Forelimb muscle (tissue), 1 donor: ENCODE measurements around the gene ATXN7L3. TPM values are rescaled to one million over a fixed set of nuclear protein-coding genes. Genes with fewer than 3 reads are reported as not detected.

Source experiments
- DNase-seq: peaks from one replicate; pipeline ENCODE4 v3.0.0-alpha.2; 2013; ENCODE audit warnings: low read depth
- polyA plus RNA-seq: library from polyadenylated mRNA; unstranded; fragments of 120-200 nt; gene quantifications from one replicate; pipeline ENCODE4 v1.2.1, GENCODE V29; 2013; ENCODE audit not compliant: insufficient read length

Gene ATXN7L3
- polyA plus RNA-seq, 1 donor = 54.2 TPM

- no peak for DNase-seq
Measured at GRCh38 chr17:44218344-44219107, 18.8 kb upstream of the ATXN7L3 start.

DNA sequence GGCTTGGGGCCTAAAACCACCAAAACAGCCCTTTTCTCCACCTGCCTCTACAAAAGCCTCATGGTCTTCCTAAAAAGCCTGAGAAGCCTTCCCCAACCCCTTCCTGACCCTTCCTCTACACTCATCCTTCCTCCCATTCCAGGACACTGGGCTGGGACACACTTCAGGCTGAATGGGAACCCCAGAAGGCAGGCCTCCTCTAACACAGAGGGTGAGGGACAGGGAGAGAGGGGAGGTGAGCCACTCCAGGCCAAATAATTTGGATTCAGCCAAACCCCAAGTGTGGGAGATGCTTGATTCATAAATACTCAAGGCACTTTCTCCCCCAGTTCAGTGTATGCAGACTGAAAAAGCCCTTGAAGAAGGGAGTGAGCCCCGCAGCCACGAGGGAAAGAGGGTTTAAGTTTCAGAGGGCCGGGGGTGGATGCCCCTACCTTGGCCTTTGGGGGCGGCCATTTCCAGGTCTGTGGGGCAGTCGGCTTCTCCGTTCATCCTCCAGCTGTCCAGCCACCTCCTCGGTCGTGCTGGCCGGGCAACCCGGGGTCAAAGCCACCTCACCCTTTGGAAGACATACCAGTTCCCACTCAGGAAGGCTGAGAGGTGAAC, 18.2 kb upstream of the ATXN7L3 start:
- no peak for DNase-seq

GRCh38 chr17:44216694-44217093, 17.0 kb upstream of the ATXN7L3 start:
- DNase-seq = no peak

- no peak for DNase-seq
Measured at GRCh38 chr17:44216173-44216572, 16.5 kb upstream of the ATXN7L3 start.

DNA sequence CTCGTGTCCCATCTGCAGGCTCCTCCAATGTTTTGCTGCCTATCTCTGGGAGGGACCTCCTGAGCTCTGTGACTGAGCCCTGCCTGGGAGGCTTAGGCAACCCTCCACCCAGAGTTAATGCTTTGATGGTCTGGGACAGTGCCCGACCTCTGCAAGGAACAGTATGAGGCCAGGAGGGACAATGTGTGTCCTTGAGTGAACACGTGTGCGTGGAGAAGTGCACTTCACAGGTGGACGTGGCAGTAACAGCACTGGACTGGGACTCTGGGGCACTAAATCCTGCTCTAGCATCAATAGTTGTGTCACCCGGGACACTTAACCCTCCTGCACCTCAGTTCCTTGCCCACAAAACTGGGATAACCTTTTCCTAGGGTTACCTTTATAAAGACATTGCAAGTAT, 15.2 kb upstream of the ATXN7L3 start:
- DNase-seq = no peak

DNA sequence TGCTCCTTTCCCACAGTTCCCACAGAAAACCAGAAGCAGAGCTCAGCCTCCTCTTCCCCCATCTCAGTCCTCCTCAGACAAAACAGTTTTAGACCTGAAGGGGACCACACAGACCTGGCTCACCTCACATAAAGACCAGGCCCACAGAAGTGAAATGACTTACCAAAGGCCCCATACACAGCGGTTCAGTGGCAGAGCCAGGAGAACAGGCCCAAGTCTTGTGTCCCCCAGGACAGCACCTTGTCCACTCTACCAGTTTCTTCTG, 14.5 kb upstream of the ATXN7L3 start:
- DNase-seq = no peak

DNA sequence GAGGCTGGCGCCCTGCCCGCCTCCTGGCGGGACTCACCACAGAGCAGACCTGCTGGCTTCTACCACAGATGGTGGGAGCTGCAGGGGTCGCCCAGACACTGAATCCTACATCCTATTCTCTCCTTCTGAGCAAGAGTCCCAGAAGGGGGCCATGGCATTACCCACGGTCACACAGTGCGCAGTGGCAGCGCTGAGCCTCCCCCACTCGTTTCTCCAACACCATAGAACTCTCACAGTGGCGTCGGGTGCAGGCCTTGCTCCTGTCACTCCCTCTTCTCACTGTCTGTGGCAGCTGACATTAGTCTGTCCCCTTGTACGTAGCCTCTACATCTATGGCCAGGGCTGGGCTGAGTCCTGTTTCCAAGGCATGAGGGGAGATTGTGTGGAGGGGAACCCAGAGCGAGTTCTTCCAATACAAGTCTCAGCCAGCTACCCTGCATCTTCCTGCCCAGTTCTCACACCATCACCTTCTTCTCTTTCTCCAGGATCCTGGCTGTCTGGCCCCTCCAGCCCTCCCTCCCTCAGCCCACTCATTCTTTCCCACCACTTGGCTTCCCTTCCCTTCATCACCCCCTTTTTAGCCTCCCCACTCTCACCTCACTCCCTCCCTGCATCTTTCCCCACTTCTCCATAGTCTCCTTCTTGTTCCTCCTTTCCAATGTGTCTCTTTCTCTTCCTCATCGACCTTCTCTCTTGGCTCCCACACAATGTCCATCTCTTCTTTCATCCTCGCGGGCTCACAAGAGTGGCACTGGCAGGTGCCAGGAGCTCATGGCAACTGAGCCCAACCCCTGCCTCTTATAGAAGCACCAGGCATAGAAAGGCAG, 13.9 kb upstream of the ATXN7L3 start:
- DNase-seq = no peak

- no peak for DNase-seq
Measured at GRCh38 chr17:44212507-44213402, 13.1 kb upstream of the ATXN7L3 start.

DNA sequence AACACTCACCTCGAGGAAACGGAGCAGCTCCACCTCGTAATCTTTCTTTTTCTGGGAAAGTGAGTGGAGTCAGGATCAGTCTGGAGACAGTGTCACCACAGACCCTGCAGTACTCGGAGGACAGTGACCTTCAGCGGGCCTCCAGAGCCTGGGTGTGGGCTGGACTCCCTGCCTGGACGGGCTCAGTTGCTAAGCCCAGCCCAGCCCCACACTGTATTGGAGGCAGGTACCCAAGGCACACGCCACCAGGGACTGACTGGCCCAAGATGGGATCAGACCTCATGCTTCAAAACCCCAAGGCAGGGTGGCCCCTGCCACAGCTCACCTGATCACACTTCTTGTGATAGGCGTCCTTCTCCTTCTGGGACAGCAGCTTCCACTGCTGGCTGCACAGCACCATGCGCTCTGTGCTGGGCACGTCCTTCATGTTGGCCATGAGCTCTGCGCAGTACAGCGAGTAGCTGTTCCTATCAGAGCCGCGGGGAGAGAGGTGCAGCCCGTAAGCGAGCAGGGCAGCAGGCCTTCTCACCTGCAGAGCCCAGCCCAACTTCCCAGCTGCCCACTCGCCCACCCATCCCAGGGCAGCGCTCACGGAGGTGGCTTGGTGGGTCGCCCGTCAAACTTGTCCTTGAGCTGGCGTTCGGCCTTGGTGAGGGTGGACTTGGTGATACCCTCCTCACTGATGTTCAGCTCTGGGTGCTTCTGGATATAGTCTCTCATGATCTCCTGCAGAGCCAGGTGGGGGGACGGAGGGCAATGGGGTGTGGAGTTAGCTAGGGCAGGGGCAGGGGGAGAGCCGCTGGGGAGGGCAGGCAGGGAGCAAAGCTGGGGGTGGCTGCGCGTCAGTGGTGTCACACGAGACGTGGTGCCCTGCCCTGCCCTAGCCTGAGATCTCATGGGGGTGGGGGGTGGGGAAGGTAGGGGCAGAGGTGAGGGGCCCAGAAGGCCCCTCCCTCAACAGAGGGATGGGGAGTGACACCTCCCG, 11.9 kb upstream of the ATXN7L3 start:
- no peak for DNase-seq

DNA sequence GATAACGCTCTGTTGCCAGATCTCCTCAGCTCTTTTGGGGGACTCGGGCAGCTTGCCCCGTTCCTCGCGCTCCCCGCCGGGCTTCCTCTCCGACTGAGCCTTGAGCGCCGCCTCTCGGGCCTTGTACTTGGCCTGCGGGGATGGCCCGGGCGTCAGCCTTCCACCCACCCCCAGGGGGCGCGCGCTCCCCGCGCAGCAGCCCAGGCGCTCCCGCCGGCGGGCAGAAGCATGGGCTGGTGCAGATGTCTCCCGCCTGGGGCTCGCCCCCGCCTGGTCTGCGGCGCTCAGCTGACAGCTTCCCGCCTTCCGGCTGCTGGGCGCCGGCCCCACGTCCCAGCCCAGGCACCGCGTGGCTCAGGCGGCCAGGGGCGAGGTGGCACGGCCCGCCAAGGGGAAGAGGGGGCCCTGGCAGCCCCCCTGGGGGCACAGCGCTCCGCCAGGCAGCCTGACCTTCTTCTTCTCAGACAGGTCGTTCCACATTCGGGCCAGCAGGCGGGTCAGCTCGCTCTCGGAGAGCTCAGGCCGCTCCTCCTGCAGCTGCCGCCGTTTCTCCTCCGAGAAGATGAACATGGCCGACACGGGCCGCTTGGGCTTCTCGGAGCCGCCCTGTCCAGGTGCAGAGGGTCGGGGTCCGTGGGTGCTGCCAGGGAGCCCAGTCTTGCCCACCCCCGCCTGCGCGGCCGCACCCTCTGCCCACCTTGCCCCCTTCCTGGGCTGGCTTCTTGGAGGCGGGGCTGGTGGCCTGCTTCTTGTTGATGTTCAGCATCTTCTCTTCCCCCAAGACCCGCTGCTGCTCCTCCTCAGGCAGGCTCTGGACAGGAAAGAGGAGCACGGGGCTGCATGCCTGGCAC, 10.9 kb upstream of the ATXN7L3 start:
- no peak for DNase-seq

GRCh38 chr17:44209786-44210341, 10.2 kb upstream of the ATXN7L3 start:
- no peak for DNase-seq

DNA sequence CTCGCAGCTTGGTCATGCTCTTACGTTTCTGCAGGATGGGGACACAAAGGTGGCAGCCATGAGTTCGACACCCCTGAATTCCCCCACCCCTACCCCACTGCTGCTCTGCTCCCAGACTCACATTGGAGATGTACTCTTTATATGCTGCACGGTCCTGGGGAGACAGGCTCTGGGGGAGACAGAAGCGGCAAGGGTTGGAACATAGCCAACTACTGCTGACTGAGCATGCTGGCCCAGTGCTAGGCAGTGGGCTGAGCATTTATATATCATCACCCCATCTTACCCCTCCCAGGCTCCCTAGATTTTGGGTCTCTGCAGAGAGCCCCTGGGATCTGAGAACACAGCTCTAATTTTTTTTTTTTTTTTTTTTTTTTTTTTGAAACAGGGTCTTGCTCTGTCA, 8.1 kb upstream of the ATXN7L3 start:
- DNase-seq = no peak

DNA sequence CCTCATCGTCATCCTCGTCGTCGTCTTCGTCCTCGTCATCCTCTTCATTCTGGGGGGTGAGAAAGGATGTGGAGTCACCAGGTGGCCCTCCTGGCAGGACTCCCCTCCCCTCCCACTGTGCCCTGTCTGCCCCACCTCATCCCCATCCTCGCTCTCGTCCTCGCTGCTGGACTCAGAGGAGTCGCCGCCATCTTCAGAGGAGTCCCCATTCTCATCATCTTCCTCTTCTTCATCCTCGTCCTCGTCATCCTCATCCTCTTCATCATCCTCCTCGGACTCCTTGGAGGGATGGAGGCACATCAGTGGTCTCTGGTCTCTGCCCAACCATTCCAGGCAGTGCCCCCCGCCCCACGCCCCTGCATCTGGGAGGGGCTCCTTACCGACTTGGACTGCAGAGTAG, 7.6 kb upstream of the ATXN7L3 start:
- DNase-seq = no peak

DNA sequence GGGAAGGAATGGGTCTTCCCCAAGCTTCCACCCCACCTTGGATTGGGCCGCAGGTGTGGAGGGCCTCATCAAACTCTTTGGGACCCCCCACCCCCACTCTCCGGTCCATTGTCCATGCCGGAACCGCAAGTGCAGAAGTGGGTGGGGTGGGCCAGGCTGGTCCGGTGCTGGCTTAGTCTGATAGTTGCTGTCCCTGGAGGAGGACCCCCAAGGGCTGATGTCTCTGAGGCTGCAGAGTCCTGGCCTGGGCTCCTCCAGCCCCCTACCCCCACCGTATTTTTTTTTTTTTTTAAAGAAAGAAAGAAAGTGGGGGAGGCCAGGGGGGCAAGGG, 7.1 kb upstream of the ATXN7L3 start:
- no peak for DNase-seq

GRCh38 chr17:44205962-44206824, 6.5 kb upstream of the ATXN7L3 start:
- DNase-seq = no peak

- DNase-seq = no peak
Measured at GRCh38 chr17:44204441-44204882, 4.8 kb upstream of the ATXN7L3 start.

DNA sequence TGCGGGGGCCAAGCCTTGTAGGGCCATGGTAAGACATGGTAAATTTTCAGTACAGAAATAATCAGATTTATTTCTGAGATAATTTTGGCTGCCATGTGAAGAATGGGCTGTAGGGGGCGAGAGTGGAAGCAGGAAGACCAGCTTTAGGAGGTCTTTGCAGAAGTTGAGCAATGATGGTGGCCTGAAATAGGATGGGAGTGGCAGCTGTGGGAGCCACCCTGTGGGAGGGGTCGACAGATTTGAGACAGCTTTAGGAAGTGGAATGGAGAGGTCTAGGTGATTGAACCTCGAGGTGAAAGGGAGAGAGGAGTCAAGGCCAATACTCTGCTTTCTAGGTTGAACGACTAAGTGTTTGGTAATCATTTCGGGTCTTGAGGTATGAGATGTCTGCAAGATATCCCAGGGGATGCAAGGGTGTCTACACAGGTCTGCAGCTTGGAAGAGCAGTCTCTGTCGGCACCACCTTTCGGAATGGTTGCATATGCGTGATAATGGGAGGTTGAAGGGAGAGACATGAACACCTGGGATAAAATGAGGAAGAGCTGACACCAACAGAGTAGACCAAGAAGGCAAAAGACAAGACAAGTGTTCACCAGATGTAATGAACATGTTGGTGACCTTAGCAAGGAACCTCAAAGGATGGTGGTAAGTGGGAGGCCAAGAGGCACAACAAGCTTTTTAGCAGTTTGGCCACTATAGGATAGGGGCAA, 4.2 kb upstream of the ATXN7L3 start:
- DNase-seq = no peak

- no peak for DNase-seq
Measured at GRCh38 chr17:44202756-44203155, 3.1 kb upstream of the ATXN7L3 start.
